ENCODE measurements around the gene HGFAC.
A peak's percentile ranks its signal among the peaks of the same experiment; 100 is the strongest.

HGFAC gene

DNA sequence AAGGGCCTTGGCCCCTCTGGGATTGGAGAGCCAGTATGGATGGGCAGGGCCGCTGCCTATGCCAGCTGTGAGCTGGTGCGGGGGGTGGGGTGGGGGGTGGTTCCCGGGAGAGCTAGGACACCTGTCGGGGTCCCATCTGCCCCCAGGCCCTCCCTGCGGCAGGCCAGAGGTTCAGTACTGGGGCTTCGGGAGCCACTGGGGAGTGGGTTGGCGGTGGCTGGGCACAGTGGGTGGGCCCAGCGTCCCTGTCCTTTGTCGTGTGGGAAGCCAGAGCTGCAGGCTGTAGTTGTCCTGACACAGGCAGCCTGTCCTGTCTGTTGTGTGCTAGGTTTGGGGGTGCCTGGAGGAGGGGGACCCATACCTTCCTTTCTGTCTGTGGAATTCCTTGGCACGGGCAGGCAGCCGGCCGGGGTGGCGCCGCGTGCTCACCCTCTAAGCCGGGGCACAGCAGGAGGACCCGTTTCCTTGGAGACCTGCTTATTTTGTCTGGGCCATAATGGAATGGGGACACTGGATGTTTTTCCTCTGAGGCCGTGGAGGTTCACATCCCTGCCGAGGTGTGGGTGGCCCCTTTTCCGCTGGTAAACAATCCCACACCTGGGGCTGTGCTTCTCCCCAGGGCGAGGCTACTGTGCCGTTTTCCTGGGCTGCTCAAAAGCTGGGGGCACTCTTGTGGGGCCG, 36.1 kb downstream of the HGFAC start:
- no peak overlapping the region for H3K27ac ChIP-seq (replicated peaks)
- no peak for DNase-seq (ENCODE audit: low read depth in 1 of 2, low spot score in 1 of 2)
- no peak overlapping the region for H3K4me3 ChIP-seq (replicated peaks; ENCODE audit: insufficient read depth, low read length)
- TF ChIP-seq, protein P1, sequence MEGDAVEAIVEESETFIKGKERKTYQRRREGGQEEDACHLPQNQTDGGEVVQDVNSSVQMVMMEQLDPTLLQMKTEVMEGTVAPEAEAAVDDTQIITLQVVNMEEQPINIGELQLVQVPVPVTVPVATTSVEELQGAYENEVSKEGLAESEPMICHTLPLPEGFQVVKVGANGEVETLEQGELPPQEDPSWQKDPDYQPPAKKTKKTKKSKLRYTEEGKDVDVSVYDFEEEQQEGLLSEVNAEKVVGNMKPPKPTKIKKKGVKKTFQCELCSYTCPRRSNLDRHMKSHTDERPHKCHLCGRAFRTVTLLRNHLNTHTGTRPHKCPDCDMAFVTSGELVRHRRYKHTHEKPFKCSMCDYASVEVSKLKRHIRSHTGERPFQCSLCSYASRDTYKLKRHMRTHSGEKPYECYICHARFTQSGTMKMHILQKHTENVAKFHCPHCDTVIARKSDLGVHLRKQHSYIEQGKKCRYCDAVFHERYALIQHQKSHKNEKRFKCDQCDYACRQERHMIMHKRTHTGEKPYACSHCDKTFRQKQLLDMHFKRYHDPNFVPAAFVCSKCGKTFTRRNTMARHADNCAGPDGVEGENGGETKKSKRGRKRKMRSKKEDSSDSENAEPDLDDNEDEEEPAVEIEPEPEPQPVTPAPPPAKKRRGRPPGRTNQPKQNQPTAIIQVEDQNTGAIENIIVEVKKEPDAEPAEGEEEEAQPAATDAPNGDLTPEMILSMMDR (IDR thresholded peaks at IDR 0.05; ENCODE audit: insufficient read depth, low read length) = no peak
- no peak for TF ChIP-seq GABPA (IDR thresholded peaks at IDR 0.05; ENCODE audit: low read depth)
- H3K27me3 ChIP-seq (ENCODE audit: insufficient read depth, poor library complexity, severe bottlenecking) = peaks cover 9% of the 10 kb centered on the region

GRCh38 chr4:3478446-3479357, 36.9 kb downstream of the HGFAC start:
- no peak for DNase-seq (ENCODE audit: low read depth in 1 of 2, low spot score in 1 of 2)
- H3K4me3 ChIP-seq (replicated peaks; ENCODE audit: insufficient read depth, low read length) = no peak overlapping the region
- H3K27me3 ChIP-seq (ENCODE audit: insufficient read depth, poor library complexity, severe bottlenecking) = peaks cover 14% of the 10 kb centered on the region
- TF ChIP-seq, protein P2, sequence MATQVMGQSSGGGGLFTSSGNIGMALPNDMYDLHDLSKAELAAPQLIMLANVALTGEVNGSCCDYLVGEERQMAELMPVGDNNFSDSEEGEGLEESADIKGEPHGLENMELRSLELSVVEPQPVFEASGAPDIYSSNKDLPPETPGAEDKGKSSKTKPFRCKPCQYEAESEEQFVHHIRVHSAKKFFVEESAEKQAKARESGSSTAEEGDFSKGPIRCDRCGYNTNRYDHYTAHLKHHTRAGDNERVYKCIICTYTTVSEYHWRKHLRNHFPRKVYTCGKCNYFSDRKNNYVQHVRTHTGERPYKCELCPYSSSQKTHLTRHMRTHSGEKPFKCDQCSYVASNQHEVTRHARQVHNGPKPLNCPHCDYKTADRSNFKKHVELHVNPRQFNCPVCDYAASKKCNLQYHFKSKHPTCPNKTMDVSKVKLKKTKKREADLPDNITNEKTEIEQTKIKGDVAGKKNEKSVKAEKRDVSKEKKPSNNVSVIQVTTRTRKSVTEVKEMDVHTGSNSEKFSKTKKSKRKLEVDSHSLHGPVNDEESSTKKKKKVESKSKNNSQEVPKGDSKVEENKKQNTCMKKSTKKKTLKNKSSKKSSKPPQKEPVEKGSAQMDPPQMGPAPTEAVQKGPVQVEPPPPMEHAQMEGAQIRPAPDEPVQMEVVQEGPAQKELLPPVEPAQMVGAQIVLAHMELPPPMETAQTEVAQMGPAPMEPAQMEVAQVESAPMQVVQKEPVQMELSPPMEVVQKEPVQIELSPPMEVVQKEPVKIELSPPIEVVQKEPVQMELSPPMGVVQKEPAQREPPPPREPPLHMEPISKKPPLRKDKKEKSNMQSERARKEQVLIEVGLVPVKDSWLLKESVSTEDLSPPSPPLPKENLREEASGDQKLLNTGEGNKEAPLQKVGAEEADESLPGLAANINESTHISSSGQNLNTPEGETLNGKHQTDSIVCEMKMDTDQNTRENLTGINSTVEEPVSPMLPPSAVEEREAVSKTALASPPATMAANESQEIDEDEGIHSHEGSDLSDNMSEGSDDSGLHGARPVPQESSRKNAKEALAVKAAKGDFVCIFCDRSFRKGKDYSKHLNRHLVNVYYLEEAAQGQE (IDR thresholded peaks at IDR 0.05; ENCODE audit: insufficient replicate concordance, low read depth) = no peak
- TF ChIP-seq POLR2AphosphoS5 (IDR thresholded peaks at IDR 0.05; ENCODE audit: low read depth) (no peak), GABPA (IDR thresholded peaks at IDR 0.05; ENCODE audit: low read depth) (no peak), SPI1 (IDR thresholded peaks at IDR 0.05; ENCODE audit: borderline replicate concordance, low read depth) (no peak)
- TF ChIP-seq, protein P1 (IDR thresholded peaks at IDR 0.05; ENCODE audit: insufficient read depth, low read length) = no peak
- no peak overlapping the region for H3K27ac ChIP-seq (replicated peaks)

- Histone ChIP-seq H3K27me3 (ENCODE audit: insufficient read depth, poor library complexity, severe bottlenecking) (peaks cover 22% of the 10 kb centered on the region), H3K27ac (replicated peaks) (no peak overlapping the region), H3K4me3 (replicated peaks; ENCODE audit: insufficient read depth, low read length) (no peak overlapping the region)
- DNase-seq (ENCODE audit: low read depth in 1 of 2, low spot score in 1 of 2) = no peak
- TF ChIP-seq, protein P1 (IDR thresholded peaks at IDR 0.05; ENCODE audit: insufficient read depth, low read length) = no peak
- TF ChIP-seq SPI1 (IDR thresholded peaks at IDR 0.05; ENCODE audit: borderline replicate concordance, low read depth) = no peak
- no peak for TF ChIP-seq GABPA (IDR thresholded peaks at IDR 0.05; ENCODE audit: low read depth)
Observed at GRCh38 chr4:3479358-3480101, 37.8 kb downstream of the HGFAC start.

DNA sequence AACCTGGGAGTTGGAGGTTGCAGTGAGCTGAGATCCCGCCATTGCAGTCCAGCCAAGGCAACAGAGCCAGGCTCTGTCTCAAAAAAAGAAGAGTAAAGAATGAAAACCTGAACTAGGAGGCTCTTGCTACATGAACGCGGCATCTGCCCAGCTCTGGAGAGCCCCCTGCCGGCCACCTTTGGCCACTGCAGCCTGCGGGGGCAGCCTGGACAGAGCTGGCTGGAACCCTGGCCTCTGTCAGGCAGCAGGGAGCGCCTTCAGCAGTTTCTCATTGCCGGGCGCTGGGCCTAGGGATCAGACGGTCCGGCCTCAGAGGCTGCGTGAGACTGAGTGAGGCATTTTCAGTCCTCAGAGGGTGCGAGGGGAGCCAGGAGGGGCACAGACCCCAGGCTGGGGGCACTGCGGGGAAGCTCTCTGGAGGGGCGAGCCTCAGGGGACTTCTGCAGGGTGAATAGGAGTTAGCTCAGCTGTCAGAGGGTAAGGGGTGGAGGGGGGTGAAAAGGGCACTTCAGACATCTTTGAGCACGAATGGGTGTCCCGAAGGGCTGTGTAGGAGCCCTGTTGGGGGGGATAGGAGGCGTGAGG, 38.9 kb downstream of the HGFAC start:
- TF ChIP-seq, protein P2 (IDR thresholded peaks at IDR 0.05; ENCODE audit: insufficient replicate concordance, low read depth) = no peak
- TF ChIP-seq, protein P1 (IDR thresholded peaks at IDR 0.05; ENCODE audit: insufficient read depth, low read length) = peak; percentile 97
- no peak for TF ChIP-seq SPI1 (IDR thresholded peaks at IDR 0.05; ENCODE audit: borderline replicate concordance, low read depth)
- peak; percentile 58 to 82 for DNase-seq (ENCODE audit: low read depth in 1 of 2, low spot score in 1 of 2)

More for the DNA sequence above, 38.9 kb downstream of the HGFAC start:
- Histone ChIP-seq H3K27me3 (ENCODE audit: insufficient read depth, poor library complexity, severe bottlenecking) (peaks cover 31% of the 10 kb centered on the region), H3K27ac (replicated peaks) (no peak overlapping the region), H3K4me3 (replicated peaks; ENCODE audit: insufficient read depth, low read length) (no peak overlapping the region)
